ENCODE data around the gene CRELD2. TPM values are rescaled to one million over a fixed set of nuclear protein-coding genes. Genes with fewer than 3 reads are reported as not detected.
A peak's percentile ranks its signal among the peaks of the same experiment; 100 is the strongest.

The CRELD2 gene
- total and polyA plus RNA-seq, 2 of the 13 experiments (the other 11 are each of a cell fraction or from before 2014, with no cell fraction given), result 17.2 to 44.7 TPM

DNA sequence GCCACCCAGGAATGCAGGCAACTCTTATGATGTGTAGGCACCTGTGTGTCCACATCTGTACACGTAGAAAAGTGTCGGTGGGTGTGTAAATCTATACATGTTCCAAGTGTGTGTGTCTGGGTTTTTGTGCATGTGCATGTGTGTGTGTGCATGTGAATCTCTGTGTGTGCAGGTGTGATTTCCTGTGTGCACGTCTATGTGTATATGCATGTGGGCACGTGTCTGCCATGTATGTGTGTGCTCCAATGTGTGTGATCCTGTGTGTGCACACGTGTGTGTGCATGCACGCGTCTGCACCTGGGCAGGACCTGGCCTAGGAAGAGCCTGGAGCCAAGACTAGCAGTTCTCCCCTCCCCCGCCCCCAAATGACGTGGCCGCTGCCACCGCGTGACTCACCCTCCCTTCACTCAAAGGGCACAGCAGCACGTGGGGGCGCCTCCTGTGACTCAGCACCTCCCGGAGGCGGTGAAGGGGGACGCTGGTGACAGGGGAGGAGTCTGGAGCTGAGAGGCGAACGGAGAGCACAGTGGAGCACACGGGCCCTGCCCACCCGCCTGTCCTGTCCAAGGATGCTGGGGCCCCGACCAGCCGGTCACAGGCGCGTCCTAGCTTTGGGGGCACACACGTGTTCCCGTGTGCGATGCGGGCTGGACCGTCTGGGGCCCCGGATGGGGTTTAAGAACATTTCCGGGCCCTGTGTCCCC is 52.2 kb downstream of the CRELD2 start (continued):
- peak; percentile 81 for TF ChIP-seq ZFX (CRISPR knock-in tag; IDR thresholded peaks at IDR 0.05; ENCODE audit: low read depth)
- no peak for TF ChIP-seq ZNF33A (CRISPR knock-in tag; IDR thresholded peaks at IDR 0.05; ENCODE audit: borderline replicate concordance)
- TF ChIP-seq IKZF5 (CRISPR knock-in tag; IDR thresholded peaks at IDR 0.05), result peak; percentile 93
- peak; percentile 94 for TF ChIP-seq JUNB (CRISPR knock-in tag; IDR thresholded peaks at IDR 0.05; ENCODE audit: borderline replicate concordance)
- peak; percentile 78 for TF ChIP-seq DPF2 (CRISPR knock-in tag; IDR thresholded peaks at IDR 0.05; ENCODE audit: borderline replicate concordance, low read depth)
- peak; percentile 67; the same call in 1 of the 2 replicates for TF ChIP-seq NR2C2 (CRISPR knock-in tag; IDR thresholded peaks at IDR 0.05; ENCODE audit: borderline replicate concordance)
- TF ChIP-seq, protein P1, sequence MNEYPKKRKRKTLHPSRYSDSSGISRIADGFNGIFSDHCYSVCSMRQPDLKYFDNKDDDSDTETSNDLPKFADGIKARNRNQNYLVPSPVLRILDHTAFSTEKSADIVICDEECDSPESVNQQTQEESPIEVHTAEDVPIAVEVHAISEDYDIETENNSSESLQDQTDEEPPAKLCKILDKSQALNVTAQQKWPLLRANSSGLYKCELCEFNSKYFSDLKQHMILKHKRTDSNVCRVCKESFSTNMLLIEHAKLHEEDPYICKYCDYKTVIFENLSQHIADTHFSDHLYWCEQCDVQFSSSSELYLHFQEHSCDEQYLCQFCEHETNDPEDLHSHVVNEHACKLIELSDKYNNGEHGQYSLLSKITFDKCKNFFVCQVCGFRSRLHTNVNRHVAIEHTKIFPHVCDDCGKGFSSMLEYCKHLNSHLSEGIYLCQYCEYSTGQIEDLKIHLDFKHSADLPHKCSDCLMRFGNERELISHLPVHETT (CRISPR knock-in tag; conservative IDR thresholded peaks at IDR 0.05), result peak; percentile 80
- peak; percentile 86 for TF ChIP-seq POLR2G (IDR thresholded peaks at IDR 0.05; ENCODE audit: low read depth, low read length)
- TF ChIP-seq ZNF337 (CRISPR knock-in tag; IDR thresholded peaks at IDR 0.05; ENCODE audit: borderline replicate concordance, low read depth), result no peak
- no peak for TF ChIP-seq ZNF615 (CRISPR knock-in tag; IDR thresholded peaks at IDR 0.05; ENCODE audit: borderline replicate concordance)
- no peak for TF ChIP-seq ZBTB8A (CRISPR knock-in tag; IDR thresholded peaks at IDR 0.05; ENCODE audit: borderline replicate concordance, low read depth)
- TF ChIP-seq ATRX (CRISPR knock-in tag; IDR thresholded peaks at IDR 0.05; ENCODE audit: borderline replicate concordance), result 0 out of 2 replicates have a peak, but pooled peaks have one; percentile 72
- TF ChIP-seq, protein P2, sequence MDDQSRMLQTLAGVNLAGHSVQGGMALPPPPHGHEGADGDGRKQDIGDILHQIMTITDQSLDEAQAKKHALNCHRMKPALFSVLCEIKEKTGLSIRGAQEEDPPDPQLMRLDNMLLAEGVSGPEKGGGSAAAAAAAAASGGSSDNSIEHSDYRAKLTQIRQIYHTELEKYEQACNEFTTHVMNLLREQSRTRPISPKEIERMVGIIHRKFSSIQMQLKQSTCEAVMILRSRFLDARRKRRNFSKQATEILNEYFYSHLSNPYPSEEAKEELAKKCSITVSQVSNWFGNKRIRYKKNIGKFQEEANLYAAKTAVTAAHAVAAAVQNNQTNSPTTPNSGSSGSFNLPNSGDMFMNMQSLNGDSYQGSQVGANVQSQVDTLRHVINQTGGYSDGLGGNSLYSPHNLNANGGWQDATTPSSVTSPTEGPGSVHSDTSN (CRISPR knock-in tag; IDR thresholded peaks at IDR 0.05; ENCODE audit: borderline replicate concordance), result no peak
- peak; percentile 87 for TF ChIP-seq KDM4B (CRISPR knock-in tag; IDR thresholded peaks at IDR 0.05)
- TF ChIP-seq, protein P3, sequence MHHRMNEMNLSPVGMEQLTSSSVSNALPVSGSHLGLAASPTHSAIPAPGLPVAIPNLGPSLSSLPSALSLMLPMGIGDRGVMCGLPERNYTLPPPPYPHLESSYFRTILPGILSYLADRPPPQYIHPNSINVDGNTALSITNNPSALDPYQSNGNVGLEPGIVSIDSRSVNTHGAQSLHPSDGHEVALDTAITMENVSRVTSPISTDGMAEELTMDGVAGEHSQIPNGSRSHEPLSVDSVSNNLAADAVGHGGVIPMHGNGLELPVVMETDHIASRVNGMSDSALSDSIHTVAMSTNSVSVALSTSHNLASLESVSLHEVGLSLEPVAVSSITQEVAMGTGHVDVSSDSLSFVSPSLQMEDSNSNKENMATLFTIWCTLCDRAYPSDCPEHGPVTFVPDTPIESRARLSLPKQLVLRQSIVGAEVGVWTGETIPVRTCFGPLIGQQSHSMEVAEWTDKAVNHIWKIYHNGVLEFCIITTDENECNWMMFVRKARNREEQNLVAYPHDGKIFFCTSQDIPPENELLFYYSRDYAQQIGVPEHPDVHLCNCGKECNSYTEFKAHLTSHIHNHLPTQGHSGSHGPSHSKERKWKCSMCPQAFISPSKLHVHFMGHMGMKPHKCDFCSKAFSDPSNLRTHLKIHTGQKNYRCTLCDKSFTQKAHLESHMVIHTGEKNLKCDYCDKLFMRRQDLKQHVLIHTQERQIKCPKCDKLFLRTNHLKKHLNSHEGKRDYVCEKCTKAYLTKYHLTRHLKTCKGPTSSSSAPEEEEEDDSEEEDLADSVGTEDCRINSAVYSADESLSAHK (CRISPR knock-in tag; IDR thresholded peaks at IDR 0.05; ENCODE audit: borderline replicate concordance), result no peak
- TF ChIP-seq JUN (CRISPR knock-in tag; IDR thresholded peaks at IDR 0.05), result peak; percentile 96; the same call in 1 of the 2 replicates
- TF ChIP-seq ZNF136 (CRISPR knock-in tag; IDR thresholded peaks at IDR 0.05; ENCODE audit: low read depth), result peak; percentile 70; the same call in 1 of the 2 replicates
- TF ChIP-seq ZNF816 (CRISPR knock-in tag; IDR thresholded peaks at IDR 0.05; ENCODE audit: borderline replicate concordance), result no peak
- TF ChIP-seq EHMT2 (IDR thresholded peaks at IDR 0.05; ENCODE audit: borderline replicate concordance, low read depth, low read length), result no peak
- TF ChIP-seq ATF7-NPFF (CRISPR knock-in tag; IDR thresholded peaks at IDR 0.05; ENCODE audit: low read depth), result peak; percentile 89
- TF ChIP-seq ZNF44 (CRISPR knock-in tag; IDR thresholded peaks at IDR 0.05), result peak; percentile 58; the same call in 1 of the 2 replicates

All from HepG2 (cell line).